ENCODE data around the gene RPUSD3. TPM values are rescaled to one million over a fixed set of nuclear protein-coding genes. Genes with fewer than 3 reads are reported as not detected.

The RPUSD3 gene
- total RNA-seq, 1 donor from 2014 or later: 43.5 TPM

GRCh38 chr3:9834520-9835380, 9.1 kb downstream of the RPUSD3 start:
- no peak for DNase-seq (ENCODE audit: low spot score)
- peaks cover 7% of the 10 kb centered on the region for H3K4me1 Mint-ChIP-seq (ENCODE audit: unreplicated experiment)
- TF ChIP-seq CTCF (IDR thresholded peaks at IDR 0.05; ENCODE audit: unreplicated experiment): no peak
- no peak overlapping the region for H3K4me3 Mint-ChIP-seq (ENCODE audit: unreplicated experiment)
- H3K9me3 Mint-ChIP-seq (ENCODE audit: unreplicated experiment): no peaks in the 10 kb centered on the region
- H3K27ac Mint-ChIP-seq (ENCODE audit: unreplicated experiment): no peak overlapping the region
- H3K36me3 Mint-ChIP-seq (ENCODE audit: low read depth, unreplicated experiment): peaks cover 7% of the 10 kb centered on the region
- H3K27me3 Mint-ChIP-seq (ENCODE audit: unreplicated experiment): peaks cover 6% of the 10 kb centered on the region

DNA sequence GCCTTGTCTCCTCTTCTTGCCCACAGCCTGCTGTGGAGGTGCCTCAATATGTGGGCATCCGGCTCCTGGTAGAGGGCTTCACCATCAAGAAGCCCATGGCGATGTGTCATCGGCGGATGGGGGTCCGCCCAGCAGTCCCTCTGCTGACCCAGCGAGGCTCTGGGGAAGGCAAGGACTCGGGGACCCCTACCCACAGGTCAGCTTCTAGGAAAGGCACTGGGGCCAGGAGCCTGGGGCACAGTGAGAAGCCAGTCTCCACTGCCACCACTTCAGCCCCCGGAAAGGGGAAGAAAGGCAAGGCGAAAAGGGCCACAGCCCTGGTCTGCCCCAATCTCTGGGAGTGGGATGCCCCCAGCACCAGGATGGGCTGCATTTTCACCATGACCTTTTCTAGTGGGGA, 10.7 kb downstream of the RPUSD3 start:
- peaks cover 6% of the 10 kb centered on the region for H3K27me3 Mint-ChIP-seq (ENCODE audit: unreplicated experiment)
- H3K4me1 Mint-ChIP-seq (ENCODE audit: unreplicated experiment): peaks cover 4% of the 10 kb centered on the region
- TF ChIP-seq CTCF (IDR thresholded peaks at IDR 0.05; ENCODE audit: unreplicated experiment): no peak
- H3K27ac Mint-ChIP-seq (ENCODE audit: unreplicated experiment): no peak overlapping the region
- H3K4me3 Mint-ChIP-seq (ENCODE audit: unreplicated experiment): no peak overlapping the region
- H3K9me3 Mint-ChIP-seq (ENCODE audit: unreplicated experiment): no peaks in the 10 kb centered on the region
- peaks cover 7% of the 10 kb centered on the region for H3K36me3 Mint-ChIP-seq (ENCODE audit: low read depth, unreplicated experiment)
- no peak for DNase-seq (ENCODE audit: low spot score)

DNA sequence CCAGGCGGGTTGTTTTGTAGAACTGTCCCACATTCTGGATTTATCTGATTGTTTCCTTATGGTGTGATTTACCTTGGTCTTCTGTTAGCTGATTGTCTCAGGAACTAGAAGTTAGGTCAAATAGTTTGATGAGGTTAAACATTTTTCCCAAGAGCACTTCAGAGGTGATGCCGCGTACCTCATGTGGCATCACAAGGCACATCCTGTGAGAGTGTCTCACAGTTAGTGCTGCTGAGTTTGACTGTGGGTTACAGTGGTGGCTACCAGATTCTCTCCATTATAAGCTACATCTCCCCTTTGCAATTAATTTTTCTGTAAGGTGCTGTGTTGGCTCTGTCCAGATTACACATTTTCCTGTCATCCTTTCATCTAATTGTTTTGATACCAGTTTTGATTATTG, 12.6 kb downstream of the RPUSD3 start:
- Mint-ChIP-seq H3K27me3 (ENCODE audit: unreplicated experiment) (peaks cover 6% of the 10 kb centered on the region), H3K9me3 (ENCODE audit: unreplicated experiment) (no peaks in the 10 kb centered on the region), H3K4me3 (ENCODE audit: unreplicated experiment) (peak overlapping the region; percentile 40), H3K27ac (ENCODE audit: unreplicated experiment) (peak overlapping the region; percentile 7), H3K36me3 (ENCODE audit: low read depth, unreplicated experiment) (peaks cover 7% of the 10 kb centered on the region), H3K4me1 (ENCODE audit: unreplicated experiment) (no peaks in the 10 kb centered on the region)
- TF ChIP-seq CTCF (IDR thresholded peaks at IDR 0.05; ENCODE audit: unreplicated experiment): no peak
- DNase-seq (ENCODE audit: low spot score): no peak

DNA sequence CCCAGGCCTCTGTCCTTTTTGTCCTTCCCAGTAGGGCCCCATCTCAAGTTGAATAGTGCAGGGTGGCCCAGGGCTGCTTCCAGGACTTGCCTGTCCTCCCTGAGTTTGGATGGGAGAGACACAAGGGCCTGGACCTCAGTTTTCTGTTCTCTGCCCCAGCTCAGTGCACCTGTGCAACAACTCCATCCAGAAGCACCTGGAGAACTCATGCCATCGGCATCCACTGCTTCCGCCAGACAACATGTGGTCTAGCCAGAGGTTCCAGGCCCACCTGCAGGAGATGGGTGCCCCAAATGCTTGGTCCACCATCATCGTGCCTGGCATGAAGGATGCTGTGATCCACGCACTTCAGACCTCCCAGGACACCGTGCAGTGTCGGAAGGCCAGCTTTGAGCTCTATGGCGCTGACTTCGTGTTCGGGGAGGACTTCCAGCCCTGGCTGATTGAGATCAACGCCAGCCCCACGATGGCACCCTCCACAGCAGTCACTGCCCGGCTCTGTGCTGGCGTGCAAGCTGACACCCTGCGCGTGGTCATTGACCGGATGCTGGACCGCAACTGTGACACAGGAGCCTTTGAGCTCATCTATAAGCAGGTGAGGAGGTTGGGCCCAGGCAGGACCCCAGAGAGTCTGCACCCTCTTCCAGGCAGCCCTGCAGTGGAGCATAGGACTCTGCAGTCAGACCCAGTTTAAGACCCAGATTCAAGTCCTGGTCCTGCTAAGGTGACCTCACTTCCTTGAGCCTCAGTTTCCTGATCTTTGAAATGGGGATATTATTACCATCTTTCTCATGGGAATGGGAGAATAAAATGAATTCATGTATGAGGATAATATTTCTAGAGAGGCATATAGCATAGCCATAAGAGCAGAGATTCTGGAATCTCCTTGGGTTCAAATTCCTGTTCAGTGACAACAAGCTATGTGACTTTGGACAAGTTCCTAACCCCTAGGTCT, 14.7 kb downstream of the RPUSD3 start:
- no peaks in the 10 kb centered on the region for H3K4me1 Mint-ChIP-seq (ENCODE audit: unreplicated experiment)
- peaks cover 5% of the 10 kb centered on the region for H3K36me3 Mint-ChIP-seq (ENCODE audit: low read depth, unreplicated experiment)
- H3K27me3 Mint-ChIP-seq (ENCODE audit: unreplicated experiment): peaks cover 3% of the 10 kb centered on the region
- no peak for TF ChIP-seq CTCF (IDR thresholded peaks at IDR 0.05; ENCODE audit: unreplicated experiment)
- H3K9me3 Mint-ChIP-seq (ENCODE audit: unreplicated experiment): no peaks in the 10 kb centered on the region
- no peak overlapping the region for H3K4me3 Mint-ChIP-seq (ENCODE audit: unreplicated experiment)
- H3K27ac Mint-ChIP-seq (ENCODE audit: unreplicated experiment): no peak overlapping the region
- DNase-seq (ENCODE audit: low spot score): no peak
